ENCODE results near the gene ZNF724. TPM values are rescaled to one million over a fixed set of nuclear protein-coding genes. Genes with fewer than 3 reads are reported as not detected.

The ZNF724 gene
- total and polyA plus RNA-seq, 2 of the 13 experiments (the other 11 are each of a cell fraction or from before 2014, with no cell fraction given), result 1.5 to 15.0 TPM

DNA sequence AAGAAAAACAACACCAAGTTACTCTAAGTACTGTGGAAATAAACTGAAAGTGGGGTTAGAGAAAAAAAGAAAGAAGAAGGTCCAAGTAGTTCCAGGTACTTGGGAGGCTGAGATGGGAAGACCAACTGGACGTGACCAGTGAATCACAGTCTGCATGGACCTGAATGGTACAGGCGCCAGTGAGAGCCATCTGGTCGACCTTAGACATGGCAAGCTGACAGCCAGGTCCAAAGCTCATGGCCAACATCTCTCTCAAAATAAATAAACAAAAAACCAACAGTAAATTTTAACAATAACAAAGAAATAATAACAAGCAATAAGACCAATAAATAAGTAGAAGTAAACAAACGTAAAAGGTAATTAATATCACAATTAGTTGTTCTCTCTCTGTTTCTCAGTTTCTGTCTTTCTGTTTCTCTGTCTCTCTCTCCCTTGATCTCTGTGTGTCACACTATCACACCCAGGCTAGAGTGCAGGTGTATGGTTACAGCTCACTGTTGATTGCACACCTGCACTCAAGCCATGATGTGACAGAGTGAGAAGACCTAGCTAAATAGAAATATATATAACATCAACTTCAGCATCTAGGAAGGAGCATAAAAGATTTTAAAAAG lies 31.6 kb upstream of the ZNF724 start:
- Histone ChIP-seq H3K27ac (ENCODE audit: extremely low read length, insufficient read depth, low read length) (peak overlapping the region; percentile 49), H3K4me3 (replicated peaks in 1 of 3; ENCODE audit: insufficient read depth in 1 of 3, low read depth in 2 of 3, low read length in 3 of 3) (0 out of 6 replicates have a peak overlapping the region, but pooled peaks of 1 of the 3 experiments have one; percentile 15), H3K79me2 (ENCODE audit: insufficient read depth, low read length) (no peaks in the 10 kb centered on the region), H3K36me3 (replicated peaks in 1 of 2; ENCODE audit: control insufficient read depth in 1 of 2, insufficient read depth in 2 of 2, low read length in 2 of 2) (no peaks in the 10 kb centered on the region), H3K4me2 (ENCODE audit: low read depth, low read length) (peak overlapping the region; percentile 71), H2AFZ (ENCODE audit: low read length) (no peak overlapping the region), H3K4me1 (ENCODE audit: insufficient read depth, low read length) (peaks cover 63% of the 10 kb centered on the region), H3K9ac (ENCODE audit: insufficient read depth, low read depth, low read length) (no peak overlapping the region), H3K9me3 (ENCODE audit: low read length) (peaks cover 6% of the 10 kb centered on the region; the same call in 1 of the 2 replicates), H3K27me3 (ENCODE audit: control insufficient read depth in 1 of 2, insufficient read depth in 2 of 2, low read length in 2 of 2) (no peaks in the 10 kb centered on the region), H4K20me1 (ENCODE audit: insufficient read depth, low read length) (no peaks in the 10 kb centered on the region)
- POLR2A ChIA-PET, result interaction anchor here (0.9 to 2.6 kb wide), 2 partner anchors 8 to 32 kb away, joined by 4 to 20 read pairs; partner anchors contain the start of gene ZNF724
- intact Hi-C loops (cut with micrococcal nuclease; ENCODE audit: unreplicated experiment), result no loop called here
- CTCF ChIA-PET (ENCODE audit: low intra/inter-chr PET ratio, low total read pairs), result no interaction called here
- WGBS (ENCODE audit: low lambda C conversion rate), result 14% methylated on average over 4 of the region's 4 CpGs
- peak; percentile 65 for FAIRE-seq
- in situ Hi-C loops (cut with HindIII; ENCODE audit: extremely low pct_ligation_motif_present, low pct_unique_long_range_greater_than_20kb), result no loop called here
- ATAC-seq, result peak; percentile 89
- peak; percentile 66 for DNase-seq (ENCODE audit: low spot score)
- no TSS peak for BruUV-seq (replicated peaks)
- TF ChIP-seq NFYC (CRISPR knock-in tag; IDR thresholded peaks at IDR 0.05), result no peak
- TF ChIP-seq, protein P1, sequence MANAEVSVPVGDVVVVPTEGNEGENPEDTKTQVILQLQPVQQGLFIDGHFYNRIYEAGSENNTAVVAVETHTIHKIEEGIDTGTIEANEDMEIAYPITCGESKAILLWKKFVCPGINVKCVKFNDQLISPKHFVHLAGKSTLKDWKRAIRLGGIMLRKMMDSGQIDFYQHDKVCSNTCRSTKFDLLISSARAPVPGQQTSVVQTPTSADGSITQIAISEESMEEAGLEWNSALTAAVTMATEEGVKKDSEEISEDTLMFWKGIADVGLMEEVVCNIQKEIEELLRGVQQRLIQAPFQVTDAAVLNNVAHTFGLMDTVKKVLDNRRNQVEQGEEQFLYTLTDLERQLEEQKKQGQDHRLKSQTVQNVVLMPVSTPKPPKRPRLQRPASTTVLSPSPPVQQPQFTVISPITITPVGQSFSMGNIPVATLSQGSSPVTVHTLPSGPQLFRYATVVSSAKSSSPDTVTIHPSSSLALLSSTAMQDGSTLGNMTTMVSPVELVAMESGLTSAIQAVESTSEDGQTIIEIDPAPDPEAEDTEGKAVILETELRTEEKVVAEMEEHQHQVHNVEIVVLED (CRISPR knock-in tag; IDR thresholded peaks at IDR 0.05; ENCODE audit: borderline replicate concordance), result no peak
- TF ChIP-seq, protein P2, sequence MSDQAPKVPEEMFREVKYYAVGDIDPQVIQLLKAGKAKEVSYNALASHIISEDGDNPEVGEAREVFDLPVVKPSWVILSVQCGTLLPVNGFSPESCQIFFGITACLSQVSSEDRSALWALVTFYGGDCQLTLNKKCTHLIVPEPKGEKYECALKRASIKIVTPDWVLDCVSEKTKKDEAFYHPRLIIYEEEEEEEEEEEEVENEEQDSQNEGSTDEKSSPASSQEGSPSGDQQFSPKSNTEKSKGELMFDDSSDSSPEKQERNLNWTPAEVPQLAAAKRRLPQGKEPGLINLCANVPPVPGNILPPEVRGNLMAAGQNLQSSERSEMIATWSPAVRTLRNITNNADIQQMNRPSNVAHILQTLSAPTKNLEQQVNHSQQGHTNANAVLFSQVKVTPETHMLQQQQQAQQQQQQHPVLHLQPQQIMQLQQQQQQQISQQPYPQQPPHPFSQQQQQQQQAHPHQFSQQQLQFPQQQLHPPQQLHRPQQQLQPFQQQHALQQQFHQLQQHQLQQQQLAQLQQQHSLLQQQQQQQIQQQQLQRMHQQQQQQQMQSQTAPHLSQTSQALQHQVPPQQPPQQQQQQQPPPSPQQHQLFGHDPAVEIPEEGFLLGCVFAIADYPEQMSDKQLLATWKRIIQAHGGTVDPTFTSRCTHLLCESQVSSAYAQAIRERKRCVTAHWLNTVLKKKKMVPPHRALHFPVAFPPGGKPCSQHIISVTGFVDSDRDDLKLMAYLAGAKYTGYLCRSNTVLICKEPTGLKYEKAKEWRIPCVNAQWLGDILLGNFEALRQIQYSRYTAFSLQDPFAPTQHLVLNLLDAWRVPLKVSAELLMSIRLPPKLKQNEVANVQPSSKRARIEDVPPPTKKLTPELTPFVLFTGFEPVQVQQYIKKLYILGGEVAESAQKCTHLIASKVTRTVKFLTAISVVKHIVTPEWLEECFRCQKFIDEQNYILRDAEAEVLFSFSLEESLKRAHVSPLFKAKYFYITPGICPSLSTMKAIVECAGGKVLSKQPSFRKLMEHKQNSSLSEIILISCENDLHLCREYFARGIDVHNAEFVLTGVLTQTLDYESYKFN (CRISPR knock-in tag; conservative IDR thresholded peaks at IDR 0.05), result peak; percentile 52
- TF ChIP-seq ZNF567 (CRISPR knock-in tag; IDR thresholded peaks at IDR 0.05; ENCODE audit: borderline replicate concordance), result no peak
- 0 out of 2 replicates have a peak, but pooled peaks have one; percentile 30 for TF ChIP-seq RCOR2 (CRISPR knock-in tag; IDR thresholded peaks at IDR 0.05)
- peak; percentile 25; the same call in 1 of the 2 replicates for TF ChIP-seq HMG20A (CRISPR knock-in tag; IDR thresholded peaks at IDR 0.05; ENCODE audit: borderline replicate concordance)
- 0 out of 2 replicates have a peak, but pooled peaks have one; percentile 22 for TF ChIP-seq NCOA2 (CRISPR knock-in tag; IDR thresholded peaks at IDR 0.05)
- peak; percentile 68; the same call in 1 of the 2 replicates for TF ChIP-seq MEIS2 (CRISPR knock-in tag; IDR thresholded peaks at IDR 0.05)
- 0 out of 2 replicates have a peak, but pooled peaks have one; percentile 25 for TF ChIP-seq SOX5 (CRISPR knock-in tag; IDR thresholded peaks at IDR 0.05; ENCODE audit: borderline replicate concordance)
- TF ChIP-seq, protein P3, sequence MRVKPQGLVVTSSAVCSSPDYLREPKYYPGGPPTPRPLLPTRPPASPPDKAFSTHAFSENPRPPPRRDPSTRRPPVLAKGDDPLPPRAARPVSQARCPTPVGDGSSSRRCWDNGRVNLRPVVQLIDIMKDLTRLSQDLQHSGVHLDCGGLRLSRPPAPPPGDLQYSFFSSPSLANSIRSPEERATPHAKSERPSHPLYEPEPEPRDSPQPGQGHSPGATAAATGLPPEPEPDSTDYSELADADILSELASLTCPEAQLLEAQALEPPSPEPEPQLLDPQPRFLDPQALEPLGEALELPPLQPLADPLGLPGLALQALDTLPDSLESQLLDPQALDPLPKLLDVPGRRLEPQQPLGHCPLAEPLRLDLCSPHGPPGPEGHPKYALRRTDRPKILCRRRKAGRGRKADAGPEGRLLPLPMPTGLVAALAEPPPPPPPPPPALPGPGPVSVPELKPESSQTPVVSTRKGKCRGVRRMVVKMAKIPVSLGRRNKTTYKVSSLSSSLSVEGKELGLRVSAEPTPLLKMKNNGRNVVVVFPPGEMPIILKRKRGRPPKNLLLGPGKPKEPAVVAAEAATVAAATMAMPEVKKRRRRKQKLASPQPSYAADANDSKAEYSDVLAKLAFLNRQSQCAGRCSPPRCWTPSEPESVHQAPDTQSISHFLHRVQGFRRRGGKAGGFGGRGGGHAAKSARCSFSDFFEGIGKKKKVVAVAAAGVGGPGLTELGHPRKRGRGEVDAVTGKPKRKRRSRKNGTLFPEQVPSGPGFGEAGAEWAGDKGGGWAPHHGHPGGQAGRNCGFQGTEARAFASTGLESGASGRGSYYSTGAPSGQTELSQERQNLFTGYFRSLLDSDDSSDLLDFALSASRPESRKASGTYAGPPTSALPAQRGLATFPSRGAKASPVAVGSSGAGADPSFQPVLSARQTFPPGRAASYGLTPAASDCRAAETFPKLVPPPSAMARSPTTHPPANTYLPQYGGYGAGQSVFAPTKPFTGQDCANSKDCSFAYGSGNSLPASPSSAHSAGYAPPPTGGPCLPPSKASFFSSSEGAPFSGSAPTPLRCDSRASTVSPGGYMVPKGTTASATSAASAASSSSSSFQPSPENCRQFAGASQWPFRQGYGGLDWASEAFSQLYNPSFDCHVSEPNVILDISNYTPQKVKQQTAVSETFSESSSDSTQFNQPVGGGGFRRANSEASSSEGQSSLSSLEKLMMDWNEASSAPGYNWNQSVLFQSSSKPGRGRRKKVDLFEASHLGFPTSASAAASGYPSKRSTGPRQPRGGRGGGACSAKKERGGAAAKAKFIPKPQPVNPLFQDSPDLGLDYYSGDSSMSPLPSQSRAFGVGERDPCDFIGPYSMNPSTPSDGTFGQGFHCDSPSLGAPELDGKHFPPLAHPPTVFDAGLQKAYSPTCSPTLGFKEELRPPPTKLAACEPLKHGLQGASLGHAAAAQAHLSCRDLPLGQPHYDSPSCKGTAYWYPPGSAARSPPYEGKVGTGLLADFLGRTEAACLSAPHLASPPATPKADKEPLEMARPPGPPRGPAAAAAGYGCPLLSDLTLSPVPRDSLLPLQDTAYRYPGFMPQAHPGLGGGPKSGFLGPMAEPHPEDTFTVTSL (CRISPR knock-in tag; IDR thresholded peaks at IDR 0.05; ENCODE audit: borderline replicate concordance), result peak; percentile 49; the same call in 1 of the 2 replicates
- TF ChIP-seq ZNF766 (CRISPR knock-in tag; IDR thresholded peaks at IDR 0.05; ENCODE audit: borderline replicate concordance), result no peak
